ENCODE measurements around the gene ZC3H12C.

Gene ZC3H12C

DNA sequence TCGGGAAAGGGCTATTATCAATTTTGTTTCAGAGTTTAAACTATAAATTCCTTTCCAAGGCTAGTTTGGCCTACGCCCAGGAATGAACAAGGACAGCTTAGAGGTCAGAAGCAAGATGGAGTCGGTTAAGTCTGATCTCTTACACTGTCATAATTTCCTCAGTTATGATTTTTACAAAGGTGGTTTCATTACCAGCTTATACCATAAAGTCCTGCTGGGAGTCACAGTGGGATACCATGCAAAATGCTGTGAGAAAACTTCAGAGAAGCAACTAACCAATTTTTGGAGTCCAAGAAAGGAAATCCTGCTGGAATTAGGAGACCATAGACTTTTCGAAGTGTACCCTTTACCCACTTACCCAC, 17.4 kb upstream of the ZC3H12C start:
- TF ChIP-seq, protein P1, sequence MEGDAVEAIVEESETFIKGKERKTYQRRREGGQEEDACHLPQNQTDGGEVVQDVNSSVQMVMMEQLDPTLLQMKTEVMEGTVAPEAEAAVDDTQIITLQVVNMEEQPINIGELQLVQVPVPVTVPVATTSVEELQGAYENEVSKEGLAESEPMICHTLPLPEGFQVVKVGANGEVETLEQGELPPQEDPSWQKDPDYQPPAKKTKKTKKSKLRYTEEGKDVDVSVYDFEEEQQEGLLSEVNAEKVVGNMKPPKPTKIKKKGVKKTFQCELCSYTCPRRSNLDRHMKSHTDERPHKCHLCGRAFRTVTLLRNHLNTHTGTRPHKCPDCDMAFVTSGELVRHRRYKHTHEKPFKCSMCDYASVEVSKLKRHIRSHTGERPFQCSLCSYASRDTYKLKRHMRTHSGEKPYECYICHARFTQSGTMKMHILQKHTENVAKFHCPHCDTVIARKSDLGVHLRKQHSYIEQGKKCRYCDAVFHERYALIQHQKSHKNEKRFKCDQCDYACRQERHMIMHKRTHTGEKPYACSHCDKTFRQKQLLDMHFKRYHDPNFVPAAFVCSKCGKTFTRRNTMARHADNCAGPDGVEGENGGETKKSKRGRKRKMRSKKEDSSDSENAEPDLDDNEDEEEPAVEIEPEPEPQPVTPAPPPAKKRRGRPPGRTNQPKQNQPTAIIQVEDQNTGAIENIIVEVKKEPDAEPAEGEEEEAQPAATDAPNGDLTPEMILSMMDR (IDR thresholded peaks at IDR 0.05) = no peak
- no peaks in the 10 kb centered on the region for H3K36me3 Mint-ChIP-seq (ENCODE audit: low read depth)
- peaks cover 37% of the 10 kb centered on the region for H3K4me1 Mint-ChIP-seq
- no peak overlapping the region for H3K4me3 Mint-ChIP-seq
- DNase-seq = no peak
- H3K27ac Mint-ChIP-seq = no peak overlapping the region
- H3K9me3 Mint-ChIP-seq = peaks cover 13% of the 10 kb centered on the region
- H3K27me3 Mint-ChIP-seq (ENCODE audit: low read depth, poor library complexity) = peaks cover 3% of the 10 kb centered on the region

DNA sequence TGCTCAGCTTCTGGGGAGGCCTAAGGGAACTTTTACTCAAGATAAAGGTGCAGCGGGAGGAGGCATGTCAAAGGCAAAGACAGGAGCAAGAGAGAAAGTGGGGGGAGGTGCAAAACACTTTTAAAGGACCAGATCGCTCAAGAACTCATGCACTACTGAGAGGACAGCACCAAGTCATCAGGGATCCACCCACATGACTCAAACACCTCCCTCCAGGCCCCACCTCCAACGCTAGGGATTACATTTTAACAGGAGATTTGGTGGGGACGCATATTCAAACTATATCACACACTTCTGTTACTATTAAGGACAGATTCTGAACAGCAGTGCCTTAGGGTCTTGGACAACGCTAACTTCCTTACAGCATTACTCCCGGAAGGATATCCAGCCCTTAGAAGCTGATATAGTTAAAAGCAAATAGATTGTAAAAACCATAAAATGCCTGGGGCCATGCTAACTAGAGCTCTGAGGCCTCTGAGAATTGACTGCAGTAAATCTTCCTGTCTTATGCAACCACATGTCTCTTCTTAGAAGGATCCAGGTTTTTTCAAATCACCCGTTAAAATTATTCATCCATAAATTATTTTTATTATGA, 16.7 kb upstream of the ZC3H12C start:
- DNase-seq = peak; percentile 11
- H3K9me3 Mint-ChIP-seq = peaks cover 13% of the 10 kb centered on the region
- TF ChIP-seq, protein P1 (IDR thresholded peaks at IDR 0.05) = no peak
- peak overlapping the region; percentile 11 for H3K4me3 Mint-ChIP-seq
- peaks cover 3% of the 10 kb centered on the region for H3K27me3 Mint-ChIP-seq (ENCODE audit: low read depth, poor library complexity)
- peaks cover 37% of the 10 kb centered on the region for H3K4me1 Mint-ChIP-seq
- peak overlapping the region; percentile 46 for H3K27ac Mint-ChIP-seq
- no peaks in the 10 kb centered on the region for H3K36me3 Mint-ChIP-seq (ENCODE audit: low read depth)

DNA sequence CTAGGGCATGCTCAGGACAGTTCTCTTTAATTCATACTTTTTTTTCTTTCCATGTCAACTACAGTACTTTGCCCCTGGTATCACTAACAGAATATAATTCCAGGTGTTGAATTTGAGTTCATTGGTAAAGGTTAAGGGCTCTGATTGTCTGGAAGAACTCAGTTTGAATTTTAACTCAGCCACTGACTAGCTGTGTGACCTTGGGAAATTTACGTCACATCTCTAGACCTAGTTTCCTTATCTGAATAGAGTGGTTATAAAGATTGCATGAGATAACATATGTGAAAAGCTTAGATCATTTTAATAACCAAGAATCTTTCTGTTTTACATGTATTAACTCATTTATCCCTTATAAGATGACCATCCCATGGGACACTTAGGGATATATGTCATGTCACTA, 15.8 kb upstream of the ZC3H12C start:
- H3K27me3 Mint-ChIP-seq (ENCODE audit: low read depth, poor library complexity) = peaks cover 3% of the 10 kb centered on the region
- TF ChIP-seq, protein P1 (IDR thresholded peaks at IDR 0.05) = no peak
- no peak overlapping the region for H3K4me3 Mint-ChIP-seq
- H3K36me3 Mint-ChIP-seq (ENCODE audit: low read depth) = no peaks in the 10 kb centered on the region
- no peak overlapping the region for H3K27ac Mint-ChIP-seq
- DNase-seq = no peak
- peaks cover 37% of the 10 kb centered on the region for H3K4me1 Mint-ChIP-seq
- H3K9me3 Mint-ChIP-seq = peaks cover 13% of the 10 kb centered on the region

DNA sequence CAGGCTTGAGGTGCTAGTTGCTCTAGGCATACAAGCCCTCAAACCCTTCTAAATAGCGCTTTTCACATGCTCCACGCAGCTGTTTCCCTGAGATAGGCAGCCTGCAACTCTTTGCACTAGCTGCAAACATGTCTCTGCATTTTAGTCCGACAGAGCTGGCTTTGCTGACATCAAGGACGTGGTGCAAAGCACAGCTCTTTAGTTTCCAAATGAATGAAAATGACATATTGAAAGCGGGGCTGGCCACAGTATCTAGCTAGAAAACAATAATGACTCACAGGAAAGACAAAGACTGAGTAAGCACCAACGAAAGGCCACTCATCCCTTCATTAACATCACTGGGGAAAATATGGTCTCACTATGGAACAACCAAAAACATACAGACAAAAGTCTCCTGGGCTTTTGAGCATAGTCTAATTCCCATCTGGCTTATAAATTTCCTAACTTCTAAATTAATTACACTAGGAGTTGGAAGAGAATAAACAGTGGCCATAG, 15.3 kb upstream of the ZC3H12C start:
- H3K9me3 Mint-ChIP-seq = peaks cover 13% of the 10 kb centered on the region
- H3K36me3 Mint-ChIP-seq (ENCODE audit: low read depth) = no peaks in the 10 kb centered on the region
- no peak overlapping the region for H3K4me3 Mint-ChIP-seq
- no peak overlapping the region for H3K27ac Mint-ChIP-seq
- no peak for DNase-seq
- H3K27me3 Mint-ChIP-seq (ENCODE audit: low read depth, poor library complexity) = peaks cover 3% of the 10 kb centered on the region
- TF ChIP-seq, protein P1 (IDR thresholded peaks at IDR 0.05) = no peak
- H3K4me1 Mint-ChIP-seq = peaks cover 41% of the 10 kb centered on the region

DNA sequence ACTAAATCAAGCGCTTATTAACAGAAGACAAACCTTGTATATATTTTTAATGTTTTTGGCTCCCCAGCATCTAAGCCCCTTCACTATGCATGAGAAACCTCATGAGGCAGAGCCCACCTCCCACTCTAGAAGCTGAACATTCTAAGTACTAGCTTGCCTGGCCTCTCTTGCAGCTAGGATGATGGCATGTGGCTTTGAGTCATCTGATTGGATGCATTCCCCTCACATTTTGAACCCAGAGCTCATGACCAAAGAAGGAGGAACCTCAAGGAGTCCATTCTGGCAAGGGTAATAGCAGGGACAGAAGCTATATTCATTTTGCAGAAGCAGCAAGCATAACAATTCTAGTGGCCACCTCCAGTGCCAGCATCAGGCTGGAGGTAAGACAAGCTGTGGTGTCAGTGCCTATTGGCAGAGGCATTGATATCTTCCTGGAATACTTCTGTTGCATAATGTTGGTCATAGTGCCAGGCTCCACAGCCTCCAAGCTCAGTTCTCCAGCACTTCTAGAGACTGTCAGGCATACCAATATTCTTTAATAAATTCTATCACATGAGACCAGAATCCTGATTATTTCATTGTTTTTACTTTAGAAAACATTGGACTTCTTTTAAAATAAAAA, 14.2 kb upstream of the ZC3H12C start:
- DNase-seq = no peak
- H3K36me3 Mint-ChIP-seq (ENCODE audit: low read depth) = no peaks in the 10 kb centered on the region
- peaks cover 41% of the 10 kb centered on the region for H3K4me1 Mint-ChIP-seq
- peaks cover 3% of the 10 kb centered on the region for H3K27me3 Mint-ChIP-seq (ENCODE audit: low read depth, poor library complexity)
- no peak overlapping the region for H3K27ac Mint-ChIP-seq
- no peak overlapping the region for H3K4me3 Mint-ChIP-seq
- TF ChIP-seq, protein P1 (IDR thresholded peaks at IDR 0.05) = no peak
- H3K9me3 Mint-ChIP-seq = peaks cover 13% of the 10 kb centered on the region

DNA sequence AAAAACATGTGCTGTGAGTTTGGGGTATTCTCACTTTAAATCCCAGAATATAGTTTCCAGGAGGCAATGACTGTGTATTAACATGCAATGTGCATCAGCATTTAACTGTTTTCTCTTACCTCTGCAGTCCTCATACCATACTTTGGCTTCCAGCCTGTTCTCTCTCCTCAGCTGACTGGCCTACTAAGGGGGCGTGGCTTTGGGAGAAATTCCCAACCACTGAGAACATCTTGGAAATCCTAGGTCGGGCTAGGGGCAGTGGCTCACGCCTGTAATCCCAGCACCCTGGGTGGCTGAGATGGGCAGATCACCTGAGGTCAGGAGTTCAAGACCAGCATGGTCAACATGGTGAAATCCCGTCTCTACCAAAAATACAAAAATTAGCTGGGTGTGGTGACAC, 13.5 kb upstream of the ZC3H12C start:
- peaks cover 7% of the 10 kb centered on the region for H3K27me3 Mint-ChIP-seq (ENCODE audit: low read depth, poor library complexity)
- no peaks in the 10 kb centered on the region for H3K36me3 Mint-ChIP-seq (ENCODE audit: low read depth)
- peaks cover 37% of the 10 kb centered on the region for H3K4me1 Mint-ChIP-seq
- H3K27ac Mint-ChIP-seq = no peak overlapping the region
- TF ChIP-seq, protein P1 (IDR thresholded peaks at IDR 0.05) = no peak
- H3K4me3 Mint-ChIP-seq = no peak overlapping the region
- DNase-seq = no peak
- peaks cover 13% of the 10 kb centered on the region for H3K9me3 Mint-ChIP-seq
